HFF-Myc (cell line): Measurements from ENCODE around the gene SCNM1.

Experiments
- DNase-seq: peaks from one replicate; pipeline ENCODE4 v3.0.0-alpha.2; 2011; ENCODE audit warnings: low read depth; ENCODE audit errors: extremely low read depth
- H3K4me3 ChIP-seq: replicated peaks from 2 replicates; pipeline ENCODE4 v1.5.1; 2011; ENCODE audit warnings: low read depth, mild to moderate bottlenecking, control low read depth, low read length
- TF ChIP-seq, protein P1 (sequence below): IDR thresholded peaks from 2 replicates; pipeline ENCODE4 v1.5.1; 2012; ENCODE audit warnings: mild to moderate bottlenecking, low read depth, low read length, control low read depth; ENCODE audit errors: missing control alignments

SCNM1 gene

GRCh38 chr1:151158751-151159251 lies 7.1 kb upstream of the SCNM1 start:
- TF ChIP-seq, protein P1, sequence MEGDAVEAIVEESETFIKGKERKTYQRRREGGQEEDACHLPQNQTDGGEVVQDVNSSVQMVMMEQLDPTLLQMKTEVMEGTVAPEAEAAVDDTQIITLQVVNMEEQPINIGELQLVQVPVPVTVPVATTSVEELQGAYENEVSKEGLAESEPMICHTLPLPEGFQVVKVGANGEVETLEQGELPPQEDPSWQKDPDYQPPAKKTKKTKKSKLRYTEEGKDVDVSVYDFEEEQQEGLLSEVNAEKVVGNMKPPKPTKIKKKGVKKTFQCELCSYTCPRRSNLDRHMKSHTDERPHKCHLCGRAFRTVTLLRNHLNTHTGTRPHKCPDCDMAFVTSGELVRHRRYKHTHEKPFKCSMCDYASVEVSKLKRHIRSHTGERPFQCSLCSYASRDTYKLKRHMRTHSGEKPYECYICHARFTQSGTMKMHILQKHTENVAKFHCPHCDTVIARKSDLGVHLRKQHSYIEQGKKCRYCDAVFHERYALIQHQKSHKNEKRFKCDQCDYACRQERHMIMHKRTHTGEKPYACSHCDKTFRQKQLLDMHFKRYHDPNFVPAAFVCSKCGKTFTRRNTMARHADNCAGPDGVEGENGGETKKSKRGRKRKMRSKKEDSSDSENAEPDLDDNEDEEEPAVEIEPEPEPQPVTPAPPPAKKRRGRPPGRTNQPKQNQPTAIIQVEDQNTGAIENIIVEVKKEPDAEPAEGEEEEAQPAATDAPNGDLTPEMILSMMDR = no peak

DNA sequence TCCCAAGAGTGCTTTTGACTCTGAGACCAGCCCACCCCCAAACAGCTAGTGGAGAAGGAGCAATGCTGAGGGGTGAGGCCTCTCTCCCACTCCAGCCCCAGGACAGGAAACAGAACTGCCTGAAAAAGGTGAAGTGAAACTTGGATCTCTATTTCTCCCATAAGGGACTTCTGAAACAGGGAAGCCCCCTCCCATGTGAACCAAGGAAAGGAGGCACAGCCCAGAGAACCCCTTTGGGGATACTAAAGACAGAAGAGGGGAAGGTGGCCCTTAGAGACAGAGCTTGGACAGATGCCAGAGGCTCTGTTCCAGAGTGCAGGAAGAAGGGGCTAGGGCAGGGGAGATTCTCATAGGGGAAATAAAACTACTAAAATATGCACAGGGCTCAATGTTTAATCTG lies 6.6 kb upstream of the SCNM1 start:
- TF ChIP-seq, protein P1 = no peak
- H3K4me3 ChIP-seq = no peak overlapping the region
- no peak for DNase-seq

More at GRCh38 chr1:151158751-151159251, 7.1 kb upstream of the SCNM1 start:
- no peak overlapping the region for H3K4me3 ChIP-seq
- DNase-seq = no peak

- no peak for DNase-seq
- peak overlapping the region; percentile 100 for H3K4me3 ChIP-seq
- TF ChIP-seq, protein P1 = no peak
Observed at GRCh38 chr1:151164732-151165280, 1.1 kb upstream of the SCNM1 start.

DNA sequence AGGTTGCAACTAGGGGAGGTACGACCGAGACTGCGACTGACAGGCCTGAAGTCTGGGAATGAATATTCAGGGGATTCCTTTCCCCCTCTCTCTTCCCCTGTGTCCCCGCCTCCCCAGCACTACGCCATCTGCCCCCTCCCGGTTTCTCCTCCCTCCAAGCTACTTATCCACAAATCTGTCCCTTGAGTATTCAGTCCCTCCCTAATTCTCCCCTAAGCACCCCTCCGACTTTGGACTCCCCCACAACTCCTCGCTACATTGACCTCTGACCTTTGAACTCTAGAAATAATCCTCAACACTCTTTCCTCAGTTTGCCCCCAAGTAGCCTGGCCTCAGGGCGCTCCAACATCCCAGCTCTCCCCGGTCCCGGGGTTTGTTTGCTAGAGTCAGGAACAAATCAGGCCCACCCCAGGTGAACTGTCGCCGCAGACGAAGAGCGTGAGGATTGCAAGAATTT lies 635 bp upstream of the SCNM1 start:
- TF ChIP-seq, protein P1 = no peak
- no peak for DNase-seq
- peak overlapping the region; percentile 100 for H3K4me3 ChIP-seq

GRCh38 chr1:151166505-151166956 lies 587 bp downstream of the SCNM1 start:
- DNase-seq = no peak
- TF ChIP-seq, protein P1 = no peak

DNA sequence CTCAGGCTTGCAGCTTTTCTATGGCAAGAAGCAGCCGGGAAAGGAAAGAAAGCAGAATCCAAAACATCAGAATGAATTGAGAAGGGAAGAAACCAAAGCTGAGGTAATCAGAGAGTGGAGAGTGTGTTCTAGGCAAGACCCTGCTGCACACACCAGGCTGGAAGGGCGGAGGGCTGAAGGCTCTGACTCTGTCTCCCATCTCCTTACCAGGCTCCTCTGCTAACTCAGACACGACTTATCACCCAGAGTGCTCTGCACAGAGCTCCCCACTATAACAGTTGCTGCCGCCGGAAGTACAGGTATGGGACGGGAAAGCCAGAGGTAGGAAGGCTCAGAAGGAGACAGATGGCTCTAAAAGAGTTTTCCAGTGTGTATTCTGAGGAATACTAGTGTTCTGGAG lies 1.2 kb downstream of the SCNM1 start:
- DNase-seq = no peak
- TF ChIP-seq, protein P1 = no peak
- H3K4me3 ChIP-seq = peak overlapping the region; percentile 100

More at GRCh38 chr1:151166505-151166956, 587 bp downstream of the SCNM1 start:
- peak overlapping the region; percentile 100 for H3K4me3 ChIP-seq
